Astrocyte (in vitro differentiated cells and primary cell): ENCODE measurements around the gene CAPNS1.

Experiments used
- EZH2 ChIP-seq: IDR thresholded peaks from 2 replicates; pipeline ENCODE4 v1.6.1; 2012; ENCODE audit warnings: mild to moderate bottlenecking, low read length, inconsistent platforms; ENCODE audit not compliant: insufficient read depth
- TF ChIP-seq, protein P1 (sequence below): IDR thresholded peaks from 2 replicates; pipeline ENCODE4 v1.5.1; 2011; ENCODE audit warnings: low read depth, mild to moderate bottlenecking, inconsistent platforms, low read length, moderate library complexity; ENCODE audit not compliant: insufficient read depth

GRCh38 chr19:36093687-36094086 is 46.2 kb upstream of the CAPNS1 start:
- TF ChIP-seq, protein P1, sequence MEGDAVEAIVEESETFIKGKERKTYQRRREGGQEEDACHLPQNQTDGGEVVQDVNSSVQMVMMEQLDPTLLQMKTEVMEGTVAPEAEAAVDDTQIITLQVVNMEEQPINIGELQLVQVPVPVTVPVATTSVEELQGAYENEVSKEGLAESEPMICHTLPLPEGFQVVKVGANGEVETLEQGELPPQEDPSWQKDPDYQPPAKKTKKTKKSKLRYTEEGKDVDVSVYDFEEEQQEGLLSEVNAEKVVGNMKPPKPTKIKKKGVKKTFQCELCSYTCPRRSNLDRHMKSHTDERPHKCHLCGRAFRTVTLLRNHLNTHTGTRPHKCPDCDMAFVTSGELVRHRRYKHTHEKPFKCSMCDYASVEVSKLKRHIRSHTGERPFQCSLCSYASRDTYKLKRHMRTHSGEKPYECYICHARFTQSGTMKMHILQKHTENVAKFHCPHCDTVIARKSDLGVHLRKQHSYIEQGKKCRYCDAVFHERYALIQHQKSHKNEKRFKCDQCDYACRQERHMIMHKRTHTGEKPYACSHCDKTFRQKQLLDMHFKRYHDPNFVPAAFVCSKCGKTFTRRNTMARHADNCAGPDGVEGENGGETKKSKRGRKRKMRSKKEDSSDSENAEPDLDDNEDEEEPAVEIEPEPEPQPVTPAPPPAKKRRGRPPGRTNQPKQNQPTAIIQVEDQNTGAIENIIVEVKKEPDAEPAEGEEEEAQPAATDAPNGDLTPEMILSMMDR: no peak
- no peak for TF ChIP-seq EZH2
